Measurements from ENCODE around the gene CYP4Z1. TPM values are rescaled to one million over a fixed set of nuclear protein-coding genes. Genes with fewer than 3 reads are reported as not detected.
"Not testable (repeated sequence)": the region's sequence is repeated elsewhere in the genome, so short reads cannot be mapped to it uniquely, and the experiment has no call there.

Gene CYP4Z1
- total RNA-seq, 1 experiment from 2014 or later, result not detected

DNA sequence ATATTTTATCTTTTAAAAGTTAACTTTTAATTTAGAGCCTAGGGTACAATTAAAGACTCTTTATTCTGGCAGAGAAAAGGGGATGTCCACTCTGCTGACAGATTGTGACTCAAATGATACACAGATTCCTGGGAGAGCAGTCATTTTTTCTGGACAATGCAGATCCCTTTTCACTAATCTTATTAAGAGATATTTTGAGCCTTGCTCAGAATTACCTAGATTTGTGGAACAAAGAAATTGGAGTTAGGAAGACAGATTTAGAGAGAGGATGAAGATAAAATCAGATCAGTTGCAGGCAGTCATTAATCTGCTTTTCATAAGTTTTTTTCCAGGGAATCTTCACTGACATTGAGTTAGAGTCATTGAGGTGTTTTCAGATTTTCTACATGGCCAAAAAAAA is 42.5 kb downstream of the CYP4Z1 start:
- not testable (repeated sequence) for H3K4me3 ChIP-seq, H3K27me3 ChIP-seq, H3K36me3 ChIP-seq, H3K9me3 ChIP-seq, DNase-seq

DNA sequence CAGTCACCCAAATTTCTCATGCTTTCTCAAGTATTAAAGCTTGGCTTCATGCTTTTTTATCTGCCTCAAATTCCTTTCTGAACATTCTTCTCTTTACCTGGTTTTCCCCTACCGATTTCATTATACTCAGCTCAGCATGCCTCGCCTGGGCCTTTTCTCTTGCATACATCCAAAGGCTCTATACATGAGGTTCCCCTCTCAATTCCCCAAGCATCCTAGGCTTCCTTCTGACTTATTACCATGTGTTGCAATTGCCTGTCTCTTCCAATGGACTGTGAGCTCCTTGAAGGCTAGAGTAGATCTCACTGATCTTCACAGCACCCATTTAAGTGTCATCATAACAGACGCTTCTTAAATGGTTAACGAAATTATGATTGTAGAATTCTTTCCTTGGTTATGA is 46.1 kb downstream of the CYP4Z1 start:
- Histone ChIP-seq H3K4me3 (no peak overlapping the region), H3K9me3 (no peaks in the 10 kb centered on the region), H3K27me3 (no peaks in the 10 kb centered on the region), H3K36me3 (no peaks in the 10 kb centered on the region)
- DNase-seq, result no peak

DNA sequence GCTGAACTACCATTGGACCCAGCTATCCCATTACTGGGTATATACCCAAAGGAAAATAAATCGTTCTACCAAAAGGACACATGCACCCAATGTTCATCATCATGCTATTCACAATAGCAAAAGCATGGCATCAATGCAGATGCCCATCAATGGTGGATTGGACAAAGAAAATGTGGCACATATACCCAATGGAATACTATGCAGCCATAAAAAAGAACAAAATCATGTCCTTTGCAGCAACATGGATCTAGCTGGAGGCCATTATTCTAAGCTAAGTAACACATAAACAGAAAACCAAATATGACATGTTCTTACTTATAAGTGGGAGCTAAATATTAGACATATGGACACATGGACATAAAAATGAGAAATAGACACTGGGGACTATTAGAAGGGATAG is 54.0 kb downstream of the CYP4Z1 start:
- not testable (repeated sequence) for H3K36me3 ChIP-seq, DNase-seq, H3K27me3 ChIP-seq, H3K9me3 ChIP-seq, H3K4me3 ChIP-seq

DNA sequence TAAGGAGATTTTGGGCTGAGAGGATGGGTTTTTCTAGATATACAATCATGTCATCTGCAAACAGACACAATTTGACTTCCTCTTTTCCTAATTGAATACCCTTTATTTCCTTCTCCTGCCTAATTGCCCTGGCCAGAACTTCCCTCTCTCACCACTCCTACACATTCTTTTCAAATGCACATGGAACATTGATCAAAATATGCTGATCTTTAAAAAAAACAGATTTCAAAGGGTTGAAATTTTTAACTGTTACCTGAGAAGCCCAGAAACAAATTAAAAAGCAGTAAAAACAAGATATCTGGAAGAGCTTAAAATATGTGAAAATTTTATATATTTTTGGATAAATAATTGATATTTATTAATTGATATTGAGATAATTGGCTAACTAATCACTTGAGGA is 57.8 kb downstream of the CYP4Z1 start:
- H3K27me3 ChIP-seq, DNase-seq, H3K36me3 ChIP-seq, H3K4me3 ChIP-seq, H3K9me3 ChIP-seq: not testable (repeated sequence)

DNA sequence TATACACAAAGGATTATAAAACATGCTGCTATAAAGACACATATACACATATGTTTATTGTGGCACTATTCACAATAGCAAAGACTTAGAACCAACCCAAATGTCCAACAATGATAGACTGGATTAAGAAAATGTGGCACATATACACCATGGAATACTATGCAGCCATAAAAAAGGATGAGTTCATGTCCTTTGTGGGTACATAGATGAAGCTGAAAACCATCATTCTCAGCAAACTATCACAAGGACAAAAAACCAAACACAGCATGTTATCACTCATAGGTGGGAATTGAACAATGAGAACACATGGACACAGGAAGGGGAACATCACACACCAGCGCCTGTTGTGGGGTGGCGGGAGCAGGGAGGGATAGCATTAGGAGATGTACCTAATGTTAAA is 60.0 kb downstream of the CYP4Z1 start:
- H3K9me3 ChIP-seq, H3K4me3 ChIP-seq, H3K36me3 ChIP-seq, DNase-seq, H3K27me3 ChIP-seq: not testable (repeated sequence)

DNA sequence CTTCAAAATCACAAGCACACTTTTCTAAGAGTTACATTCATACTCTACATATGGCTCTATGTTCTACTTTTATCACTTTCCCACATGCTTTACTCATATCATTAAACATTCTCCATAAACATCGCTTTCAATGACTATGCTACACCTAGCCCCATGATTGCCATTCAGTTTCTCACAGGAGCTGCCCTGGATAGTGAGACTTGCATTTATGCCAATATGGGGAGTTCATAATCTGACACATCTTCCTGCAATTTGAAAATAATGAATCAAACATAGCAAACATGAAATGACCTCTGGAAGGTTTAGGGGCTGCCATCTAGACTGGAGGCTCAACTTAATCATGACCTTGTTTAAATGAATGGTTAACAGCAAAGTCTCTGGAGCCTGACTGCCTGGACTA is 61.2 kb downstream of the CYP4Z1 start:
- H3K9me3 ChIP-seq, result no peaks in the 10 kb centered on the region
- H3K36me3 ChIP-seq, result no peaks in the 10 kb centered on the region
- no peaks in the 10 kb centered on the region for H3K27me3 ChIP-seq
- H3K4me3 ChIP-seq, result no peak overlapping the region
- DNase-seq, result no peak

DNA sequence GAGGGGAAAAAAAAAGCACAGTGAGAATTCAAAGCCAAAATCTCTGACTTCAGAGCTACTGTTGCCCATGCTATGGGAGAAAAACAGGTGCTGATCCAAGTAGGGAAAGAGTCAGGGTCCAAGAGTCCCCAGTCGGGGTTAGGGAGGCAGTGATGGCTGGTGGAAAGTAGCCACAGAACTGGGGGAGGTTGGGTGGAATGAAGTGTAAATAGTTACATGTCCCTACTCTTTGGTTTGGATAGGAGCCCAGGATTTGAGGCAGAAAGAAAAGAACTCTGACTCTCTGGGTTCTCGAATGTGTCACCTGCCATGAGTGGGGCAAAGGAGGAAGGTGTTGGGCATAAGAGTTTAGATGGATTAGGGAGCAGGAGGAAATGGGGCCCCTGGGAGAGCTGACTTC is 61.8 kb downstream of the CYP4Z1 start:
- not testable (repeated sequence) for DNase-seq, H3K9me3 ChIP-seq, H3K4me3 ChIP-seq, H3K27me3 ChIP-seq, H3K36me3 ChIP-seq

DNA sequence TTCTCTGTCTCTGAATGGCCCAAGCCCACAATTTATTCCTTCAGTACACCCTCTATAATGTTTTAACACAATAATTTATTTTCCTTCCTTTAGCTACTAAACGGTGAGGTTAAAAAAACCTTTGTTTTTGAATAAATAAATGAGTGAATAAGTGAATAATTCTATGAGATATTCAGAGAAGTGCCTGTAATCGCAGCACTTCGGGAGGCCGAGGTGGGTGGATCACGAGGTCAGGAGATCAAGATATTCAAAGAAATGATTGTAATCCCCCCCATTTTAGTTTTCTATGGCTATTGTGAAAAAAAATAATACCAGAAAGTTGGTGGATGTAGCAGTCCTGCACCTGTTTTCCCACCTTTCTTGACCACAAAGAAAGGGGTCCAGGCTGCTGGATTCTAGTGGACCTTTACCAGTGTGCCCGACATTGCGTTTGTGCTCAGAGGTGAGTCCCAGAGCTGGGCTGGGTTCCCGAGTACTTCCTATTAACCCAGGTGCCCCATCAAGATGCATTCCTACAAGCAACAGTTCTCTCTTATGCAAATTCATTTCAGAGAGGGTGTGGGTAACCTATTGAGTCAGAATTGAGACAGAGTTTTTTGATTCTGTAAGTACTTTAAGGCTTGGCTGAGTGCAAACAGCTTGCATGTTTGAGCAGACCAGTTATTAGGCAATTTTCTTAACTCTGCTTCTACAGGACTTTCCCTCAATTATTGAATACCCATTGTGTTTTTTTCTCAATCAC is 62.6 kb downstream of the CYP4Z1 start:
- H3K9me3 ChIP-seq, H3K4me3 ChIP-seq, DNase-seq, H3K27me3 ChIP-seq, H3K36me3 ChIP-seq: not testable (repeated sequence)

DNA sequence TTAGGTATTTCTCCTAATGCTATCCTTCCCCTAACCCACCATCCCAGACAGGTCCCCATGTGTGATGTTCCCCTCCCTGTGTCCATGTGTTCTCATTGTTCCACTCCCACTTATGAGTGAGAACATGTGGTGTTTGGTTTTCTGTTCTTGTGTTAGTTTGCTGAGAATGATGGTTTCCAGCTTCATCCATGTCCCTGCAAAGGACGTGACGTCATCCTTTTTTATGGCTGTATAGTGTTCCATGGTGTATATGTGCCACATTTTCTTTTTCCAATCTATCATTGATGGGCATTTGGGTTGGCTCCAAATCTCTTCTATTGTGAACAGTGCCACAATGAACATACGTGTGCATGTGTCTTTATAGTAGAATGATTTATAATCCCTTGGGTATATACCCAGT is 65.6 kb downstream of the CYP4Z1 start:
- DNase-seq, H3K4me3 ChIP-seq: not testable (repeated sequence)

DNA sequence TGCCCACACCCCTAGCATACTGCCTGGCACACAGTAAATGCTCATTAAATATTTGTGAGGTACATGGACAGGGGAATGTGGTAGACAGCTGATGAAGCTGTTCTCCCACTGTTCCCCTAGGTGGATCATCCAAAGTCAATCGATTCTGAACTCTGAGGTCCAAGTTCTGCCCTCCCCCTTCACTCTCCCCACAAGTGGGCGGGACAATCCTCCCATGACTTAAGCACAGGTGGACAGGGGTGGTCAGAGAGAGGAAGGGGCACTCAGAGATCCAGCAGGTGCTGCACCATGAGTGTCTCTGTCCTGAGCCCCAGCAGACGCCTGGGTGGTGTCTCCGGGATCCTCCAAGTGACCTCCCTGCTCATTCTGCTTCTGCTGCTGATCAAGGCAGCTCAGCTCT is 70.2 kb downstream of the CYP4Z1 start, which contains the start of gene CYP4A22:
Gene CYP4A22, plus strand, starts transcription at position 244 of the 400 bp plus-strand sequence. Its CDS starts 45 bp downstream, at position 289.
- Histone ChIP-seq H3K27me3 (no peaks in the 10 kb centered on the region), H3K36me3 (no peaks in the 10 kb centered on the region), H3K4me3 (no peak within 1 kb of the TSS), H3K9me3 (no peaks in the 10 kb centered on the region)
- DNase-seq, result no peak

More for the DNA sequence above, 65.6 kb downstream of the CYP4Z1 start:
- not testable (repeated sequence) for H3K36me3 ChIP-seq, H3K27me3 ChIP-seq, H3K9me3 ChIP-seq

DNA sequence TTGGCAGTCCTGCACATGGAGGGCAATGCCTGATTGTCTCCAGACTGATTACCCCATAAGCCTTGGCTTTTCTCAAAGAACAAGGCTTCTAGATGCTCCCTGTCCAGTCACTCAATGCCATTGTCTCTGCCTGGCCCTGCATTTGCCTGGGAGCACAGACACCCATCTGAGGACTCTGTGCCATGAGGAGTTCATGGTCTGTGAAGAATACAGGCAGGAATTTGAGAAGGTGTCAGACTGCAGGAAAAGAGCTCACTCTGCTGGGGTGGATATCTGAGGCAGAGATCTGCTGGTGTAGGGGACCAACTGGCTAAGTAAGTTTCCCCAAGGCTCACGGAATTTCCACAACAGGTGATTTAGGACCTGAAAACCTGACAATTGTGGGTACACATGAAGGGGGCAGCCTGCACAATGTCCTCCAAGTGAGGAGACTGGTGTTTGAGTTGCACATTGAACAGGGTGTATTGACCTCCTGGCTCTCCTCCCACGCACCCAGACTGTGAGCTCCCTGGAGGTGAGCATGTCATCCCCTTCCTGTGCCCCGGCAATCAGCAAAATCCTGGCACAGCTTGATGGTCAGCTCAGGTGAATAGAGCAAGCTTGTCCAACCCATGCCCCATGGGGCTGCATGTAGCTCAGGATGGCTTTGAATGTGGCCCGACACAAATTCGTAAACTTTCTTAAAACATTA is 71.0 kb downstream of the CYP4Z1 start:
- H3K27me3 ChIP-seq, result no peaks in the 10 kb centered on the region
- no peak for DNase-seq
- no peak overlapping the region for H3K4me3 ChIP-seq
- no peaks in the 10 kb centered on the region for H3K9me3 ChIP-seq
- no peaks in the 10 kb centered on the region for H3K36me3 ChIP-seq

DNA sequence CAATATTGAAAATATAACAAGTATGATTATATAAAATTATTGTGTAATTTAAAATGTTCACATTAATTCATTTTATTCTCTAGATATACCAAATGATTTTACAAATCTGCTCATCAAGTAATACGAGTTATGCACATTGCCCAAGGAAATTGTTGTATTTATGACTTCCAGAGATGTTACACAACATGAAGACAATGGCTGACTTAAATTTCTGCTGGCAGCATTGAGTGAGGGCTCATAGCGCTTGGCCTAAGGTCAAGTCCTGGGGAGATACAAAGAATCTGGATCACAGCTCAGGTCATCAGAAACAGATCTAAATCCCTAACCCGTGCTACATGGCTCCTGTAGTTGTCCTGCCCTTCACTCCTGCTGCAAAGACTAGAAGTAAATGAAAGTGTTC is 73.3 kb downstream of the CYP4Z1 start:
- not testable (repeated sequence) for H3K9me3 ChIP-seq, H3K27me3 ChIP-seq, H3K4me3 ChIP-seq, H3K36me3 ChIP-seq, DNase-seq

DNA sequence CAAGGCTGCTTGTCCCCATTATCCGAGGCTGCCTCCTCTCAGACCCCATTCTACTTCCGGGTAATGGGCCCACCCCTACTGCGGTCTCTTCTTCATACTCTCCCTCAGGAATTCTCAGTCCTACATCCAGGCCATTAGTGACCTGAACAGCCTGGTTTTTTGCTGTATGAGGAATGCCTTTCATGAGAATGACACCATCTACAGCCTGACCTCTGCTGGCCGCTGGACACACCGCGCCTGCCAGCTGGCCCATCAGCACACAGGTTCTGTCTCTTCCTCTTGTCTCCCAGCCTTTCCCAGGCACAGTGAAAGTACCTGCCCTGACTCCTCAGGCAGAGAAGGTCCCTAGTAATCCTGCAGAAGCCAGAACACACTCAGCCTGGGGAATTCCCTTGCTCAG is 76.6 kb downstream of the CYP4Z1 start:
- H3K36me3 ChIP-seq, H3K4me3 ChIP-seq, H3K9me3 ChIP-seq, H3K27me3 ChIP-seq, DNase-seq: not testable (repeated sequence)

DNA sequence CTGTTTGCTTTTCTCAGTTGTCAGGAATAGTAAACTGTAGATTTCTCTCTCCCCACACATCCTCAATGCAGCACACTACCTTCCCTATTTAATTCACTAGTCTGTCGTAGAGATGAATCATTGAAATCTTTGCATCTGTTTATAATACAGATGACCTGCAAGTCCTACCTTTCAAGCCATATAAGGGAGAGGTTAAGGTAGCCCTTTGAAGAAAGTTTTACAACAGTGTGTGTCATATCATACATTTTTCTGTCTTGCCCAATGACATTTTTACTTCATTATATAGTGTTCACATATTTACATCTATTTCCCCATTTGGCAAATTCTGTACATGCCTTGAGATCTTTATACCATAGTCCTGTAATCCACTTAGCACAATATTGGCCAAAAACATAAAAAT is 79.5 kb downstream of the CYP4Z1 start:
- H3K36me3 ChIP-seq, H3K4me3 ChIP-seq, H3K9me3 ChIP-seq, H3K27me3 ChIP-seq, DNase-seq: not testable (repeated sequence)

DNA sequence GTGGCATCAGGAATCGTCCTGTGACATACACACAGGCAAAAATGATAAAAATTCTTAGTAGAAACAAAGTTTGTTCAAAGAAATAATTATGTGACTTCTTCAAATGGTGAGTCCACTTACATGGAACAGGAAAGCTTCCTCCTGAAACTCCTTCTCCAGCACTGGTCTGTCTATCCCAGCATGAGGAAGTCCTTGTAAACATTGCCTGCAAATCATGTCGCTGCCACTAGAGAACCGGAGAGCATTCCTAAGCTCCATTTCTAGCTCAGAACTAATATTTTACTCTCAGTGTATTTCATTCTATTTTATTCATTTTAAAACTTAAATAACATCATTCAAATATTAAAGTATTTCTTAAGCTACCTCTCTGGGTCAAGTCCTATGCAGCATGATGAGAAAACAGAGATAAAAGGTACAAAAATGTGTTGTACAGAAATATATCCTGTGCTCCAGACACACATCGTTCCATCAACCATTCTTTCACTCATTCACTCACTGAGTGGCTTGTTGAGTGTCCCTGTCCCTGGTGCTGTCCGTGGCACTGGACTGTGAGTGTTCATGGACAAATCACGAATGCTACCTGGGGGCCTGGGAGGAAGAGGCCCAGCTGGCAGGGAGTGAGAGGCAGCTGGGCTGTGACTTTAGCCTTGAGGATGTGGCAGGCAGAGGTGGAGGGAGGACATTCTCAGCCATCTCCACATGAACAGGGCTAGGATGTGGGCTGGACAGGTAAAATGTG is 80.2 kb downstream of the CYP4Z1 start:
- H3K4me3 ChIP-seq, result no peak overlapping the region
- H3K27me3 ChIP-seq, result no peaks in the 10 kb centered on the region
- no peak for DNase-seq
- no peaks in the 10 kb centered on the region for H3K36me3 ChIP-seq
- no peaks in the 10 kb centered on the region for H3K9me3 ChIP-seq

DNA sequence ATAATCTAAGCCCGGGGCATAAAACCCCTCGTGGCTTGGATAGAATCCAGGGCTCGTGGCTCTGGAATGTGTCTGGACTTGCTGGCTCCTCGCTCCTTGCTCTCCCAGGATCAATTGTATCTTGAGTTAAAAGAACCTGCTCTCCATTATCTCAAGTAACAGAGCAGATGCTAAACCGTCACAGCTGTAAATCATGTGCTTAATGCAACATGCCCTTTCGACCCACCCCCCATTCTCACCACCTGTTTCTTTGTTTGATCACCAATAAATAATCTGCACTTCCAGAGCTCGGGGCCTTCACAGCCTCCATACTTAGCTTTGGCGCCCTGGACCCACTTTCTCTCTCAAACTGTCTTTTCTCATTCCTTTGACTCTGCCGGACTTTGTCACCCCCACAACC is 82.1 kb downstream of the CYP4Z1 start:
- H3K9me3 ChIP-seq, H3K27me3 ChIP-seq, DNase-seq, H3K36me3 ChIP-seq, H3K4me3 ChIP-seq: not testable (repeated sequence)

DNA sequence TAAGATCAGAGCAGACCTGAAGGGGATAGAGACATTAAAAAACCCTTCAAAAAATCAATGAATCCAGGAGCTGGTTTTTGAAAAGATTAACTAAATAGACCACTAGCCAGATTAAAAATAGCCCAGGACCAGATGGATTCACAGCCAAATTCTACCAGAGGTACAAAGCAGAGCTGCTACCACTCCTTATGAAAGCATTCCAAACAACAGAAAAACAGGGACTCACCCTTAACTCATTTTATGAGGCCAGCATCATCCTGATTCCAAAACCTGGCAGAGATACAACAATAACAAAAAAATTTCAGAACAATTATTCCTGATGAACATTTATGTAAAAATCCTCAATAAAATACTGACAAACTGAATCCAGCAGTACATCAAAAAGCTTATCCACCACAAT is 89.4 kb downstream of the CYP4Z1 start:
- not testable (repeated sequence) for H3K27me3 ChIP-seq, H3K9me3 ChIP-seq, H3K4me3 ChIP-seq, DNase-seq, H3K36me3 ChIP-seq

DNA sequence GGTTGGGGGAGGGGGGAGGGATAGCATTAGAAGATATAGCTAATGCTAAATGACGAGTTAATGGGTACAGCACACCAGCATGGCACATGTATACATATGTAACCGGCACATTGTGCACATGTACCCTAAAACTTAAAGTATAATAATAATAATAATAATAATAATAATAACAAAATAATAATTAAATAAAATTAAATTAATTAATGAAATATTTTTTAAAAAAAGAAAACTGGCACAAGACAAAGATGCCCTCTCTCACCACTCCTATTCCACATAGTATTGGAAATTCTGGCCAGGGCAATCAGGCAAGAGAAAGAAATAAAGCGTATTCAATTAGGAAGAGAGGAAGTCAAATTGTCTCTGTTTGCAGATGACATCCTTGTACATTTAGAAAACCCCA is 90.9 kb downstream of the CYP4Z1 start:
- H3K9me3 ChIP-seq, H3K27me3 ChIP-seq, H3K4me3 ChIP-seq, DNase-seq, H3K36me3 ChIP-seq: not testable (repeated sequence)
